ENCODE measurements around the gene UBE3D.

The UBE3D gene

DNA sequence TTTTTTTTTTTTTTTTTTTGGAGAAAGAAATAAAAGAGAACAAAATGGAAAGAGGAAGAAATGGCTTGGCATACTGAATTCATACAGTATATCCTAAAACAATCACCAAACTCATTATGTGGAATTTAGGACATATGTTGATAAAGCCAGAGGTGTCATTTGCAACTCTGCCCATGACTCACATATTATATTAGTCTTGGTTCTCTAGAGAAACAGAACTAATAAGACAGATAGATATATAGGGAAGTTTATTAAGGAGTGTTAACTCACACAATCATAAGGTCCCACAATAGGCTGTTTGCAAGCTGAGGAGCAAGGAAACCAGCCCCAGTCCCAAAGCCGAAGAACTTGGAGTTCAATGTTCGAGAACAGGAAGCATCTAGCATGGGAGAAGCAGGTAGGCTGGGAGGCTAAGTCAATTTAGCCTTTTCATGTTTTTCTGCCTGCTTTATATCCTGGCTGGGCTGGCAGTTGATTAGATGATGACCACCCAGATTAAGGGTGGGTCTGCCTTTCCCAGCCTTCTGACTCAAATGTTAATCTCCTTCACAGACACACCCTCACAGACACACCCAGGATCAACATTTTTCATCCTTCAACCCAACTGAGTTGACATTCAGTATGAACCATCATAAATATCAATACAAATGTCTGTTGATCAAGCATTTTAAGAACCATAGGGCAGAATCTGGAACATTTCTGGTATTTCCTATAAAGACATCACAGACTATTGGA, 102.3 kb downstream of the UBE3D start:
- DNase-seq (ENCODE audit: insufficient read length, low spot score): no peak
- FAIRE-seq: no peak
- TF ChIP-seq, protein P1, sequence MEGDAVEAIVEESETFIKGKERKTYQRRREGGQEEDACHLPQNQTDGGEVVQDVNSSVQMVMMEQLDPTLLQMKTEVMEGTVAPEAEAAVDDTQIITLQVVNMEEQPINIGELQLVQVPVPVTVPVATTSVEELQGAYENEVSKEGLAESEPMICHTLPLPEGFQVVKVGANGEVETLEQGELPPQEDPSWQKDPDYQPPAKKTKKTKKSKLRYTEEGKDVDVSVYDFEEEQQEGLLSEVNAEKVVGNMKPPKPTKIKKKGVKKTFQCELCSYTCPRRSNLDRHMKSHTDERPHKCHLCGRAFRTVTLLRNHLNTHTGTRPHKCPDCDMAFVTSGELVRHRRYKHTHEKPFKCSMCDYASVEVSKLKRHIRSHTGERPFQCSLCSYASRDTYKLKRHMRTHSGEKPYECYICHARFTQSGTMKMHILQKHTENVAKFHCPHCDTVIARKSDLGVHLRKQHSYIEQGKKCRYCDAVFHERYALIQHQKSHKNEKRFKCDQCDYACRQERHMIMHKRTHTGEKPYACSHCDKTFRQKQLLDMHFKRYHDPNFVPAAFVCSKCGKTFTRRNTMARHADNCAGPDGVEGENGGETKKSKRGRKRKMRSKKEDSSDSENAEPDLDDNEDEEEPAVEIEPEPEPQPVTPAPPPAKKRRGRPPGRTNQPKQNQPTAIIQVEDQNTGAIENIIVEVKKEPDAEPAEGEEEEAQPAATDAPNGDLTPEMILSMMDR (IDR thresholded peaks at IDR 0.05; ENCODE audit: insufficient read depth, missing control alignments): no peak

DNA sequence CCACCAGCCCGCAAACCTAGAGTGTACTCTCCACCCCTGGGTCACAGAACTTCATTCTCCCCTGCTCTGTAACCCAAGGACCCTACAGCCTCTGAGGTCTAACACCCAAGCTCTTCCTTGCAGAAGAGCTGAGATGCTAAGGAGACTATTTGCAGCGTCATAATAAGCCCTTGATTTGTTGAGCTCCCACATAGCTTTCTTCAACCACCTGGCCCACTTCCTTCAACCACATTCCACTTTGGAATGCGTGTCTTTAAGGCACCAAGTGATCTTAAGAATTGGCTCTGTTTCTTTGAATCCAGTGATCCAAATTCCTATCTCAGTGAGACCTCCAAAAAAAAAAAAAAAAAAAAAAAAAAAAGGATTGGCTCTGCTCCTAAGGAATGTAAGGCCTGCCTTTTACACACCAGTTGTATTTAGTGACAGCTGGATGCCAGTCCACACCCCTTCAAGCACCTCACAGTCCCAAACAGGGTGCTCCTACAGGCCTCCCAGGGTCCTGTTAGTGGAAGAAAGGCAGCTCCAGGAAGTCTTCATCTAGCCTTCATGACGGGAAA, 106.2 kb downstream of the UBE3D start:
- no peak for DNase-seq (ENCODE audit: insufficient read length, low spot score)

DNA sequence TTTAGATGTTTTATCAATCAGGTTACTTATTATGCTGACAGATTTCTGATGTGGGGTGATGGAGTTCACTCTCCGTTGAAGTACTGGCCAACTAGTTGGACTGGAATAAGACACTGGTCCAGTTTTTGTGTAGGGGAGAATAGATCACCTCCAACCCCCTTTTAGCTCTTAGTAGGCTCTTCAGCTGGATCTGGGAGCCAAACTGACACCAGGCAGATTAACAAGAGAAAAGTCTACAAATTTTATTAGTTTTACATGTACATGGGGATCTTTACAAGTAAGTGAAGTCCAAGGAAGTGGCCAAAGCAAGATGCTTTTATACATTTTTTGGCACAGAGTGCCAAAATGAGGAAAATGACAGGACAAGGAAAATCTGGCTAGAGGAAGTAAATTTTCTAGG, 107.1 kb downstream of the UBE3D start:
- no peak for FAIRE-seq
- TF ChIP-seq, protein P1 (IDR thresholded peaks at IDR 0.05; ENCODE audit: insufficient read depth, missing control alignments): no peak

More for the DNA sequence above, 106.2 kb downstream of the UBE3D start:
- TF ChIP-seq, protein P1 (IDR thresholded peaks at IDR 0.05; ENCODE audit: insufficient read depth, missing control alignments): no peak
- no peak for FAIRE-seq

DNA sequence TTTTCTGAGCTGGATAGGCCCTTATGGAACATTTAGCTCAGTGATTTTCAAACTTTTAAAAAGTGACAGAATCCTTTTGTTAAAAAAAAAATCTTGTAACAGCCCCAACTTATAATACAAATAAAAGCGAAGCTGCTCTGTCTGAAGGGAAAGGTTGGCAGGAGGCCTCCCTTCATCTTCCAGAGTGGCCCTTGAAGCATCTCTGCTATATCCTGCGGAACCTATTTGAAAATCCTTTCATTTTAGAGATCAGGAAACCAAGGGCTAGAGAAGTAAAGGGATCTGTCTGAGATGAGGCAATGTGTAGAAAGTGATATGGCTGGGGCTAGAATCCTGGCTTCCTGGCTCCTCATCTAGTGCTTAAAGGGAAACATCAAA, 107.8 kb downstream of the UBE3D start:
- DNase-seq (ENCODE audit: insufficient read length, low spot score) (no peak), FAIRE-seq (no peak)
- TF ChIP-seq, protein P1 (IDR thresholded peaks at IDR 0.05; ENCODE audit: insufficient read depth, missing control alignments): no peak

More for the DNA sequence above, 107.1 kb downstream of the UBE3D start:
- no peak for DNase-seq (ENCODE audit: insufficient read length, low spot score)

DNA sequence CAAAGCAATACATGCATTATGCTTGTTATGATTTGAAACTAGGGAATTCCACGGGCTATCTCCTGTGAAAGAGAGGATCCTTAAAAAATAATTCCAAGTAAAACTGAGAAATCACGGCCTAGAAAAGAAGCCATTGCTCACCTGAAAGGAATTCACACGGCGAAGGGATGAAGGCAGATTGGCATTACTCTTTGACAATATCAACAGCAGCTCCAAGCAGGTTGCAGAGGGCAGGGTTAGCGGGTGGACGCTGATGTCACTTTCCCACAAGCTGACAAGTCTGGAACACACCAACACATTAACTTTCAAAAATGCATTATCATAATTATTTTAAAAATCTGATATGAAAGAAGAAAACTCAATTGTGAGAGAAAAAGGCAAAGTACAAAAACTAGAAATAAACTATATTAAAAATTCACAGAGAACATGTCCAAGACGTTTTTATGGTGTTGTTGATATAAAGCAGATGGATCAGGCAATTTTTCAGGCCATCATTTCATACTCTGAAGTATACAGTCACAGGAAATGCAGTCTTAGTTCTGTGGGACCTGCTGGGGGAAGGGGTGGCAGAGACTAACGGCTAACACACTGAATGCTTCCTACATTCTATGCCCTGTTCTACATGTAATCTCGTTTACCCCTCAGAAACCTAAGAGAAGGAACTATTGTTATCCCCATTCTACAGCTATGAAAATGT, 108.3 kb downstream of the UBE3D start:
- TF ChIP-seq, protein P1 (IDR thresholded peaks at IDR 0.05; ENCODE audit: insufficient read depth, missing control alignments): no peak
- FAIRE-seq (no peak), DNase-seq (ENCODE audit: insufficient read length, low spot score) (no peak)

DNA sequence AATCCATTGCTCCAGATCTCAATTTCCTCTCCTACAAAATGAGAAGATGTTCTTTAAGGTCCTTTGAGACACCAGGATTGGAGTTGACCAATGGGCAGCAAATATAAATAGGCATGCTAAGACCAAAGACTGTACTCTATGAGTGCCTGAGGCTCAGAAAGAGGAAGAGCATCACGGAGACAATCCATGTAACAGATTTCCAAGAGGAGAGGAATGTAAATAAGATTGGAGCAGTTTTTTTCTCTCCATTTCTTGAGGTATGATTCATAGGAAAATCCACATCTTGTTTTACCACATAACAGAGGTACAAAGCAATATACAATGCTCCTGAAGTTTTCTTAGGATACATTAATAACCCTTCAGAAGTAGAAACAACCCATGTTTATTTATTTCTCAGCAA, 109.8 kb downstream of the UBE3D start:
- DNase-seq (ENCODE audit: insufficient read length, low spot score) (no peak), FAIRE-seq (no peak)
- TF ChIP-seq, protein P1 (IDR thresholded peaks at IDR 0.05; ENCODE audit: insufficient read depth, missing control alignments): no peak
